IMR-90 (cell line): ENCODE results near the gene DOK6. TPM values are rescaled to one million over a fixed set of nuclear protein-coding genes. Genes with fewer than 3 reads are reported as not detected.

Source experiments
- ATAC-seq: fragments of 200-7000 bp; cut with Tn5 transposase; 2 replicates; pipeline ENCODE4 v1.9.1; 2020; ENCODE audit warnings: low read depth, mild to moderate bottlenecking, moderate library complexity
- BruUV-seq: library from RNA; stranded (reverse); fragments of 400-500 nt; replicated peaks from 2 replicates; lab custom pipeline; 2021; lab: Mats Ljungman, UMichigan
- CTCF ChIA-PET: fragments of 300-600 bp; formaldehyde crosslinking; extraction: SDS; loops from one replicate; lab custom pipeline; 2021; ENCODE audit warnings: antibody characterized with exemption; lab: Yijun Ruan, JAX
- POLR2A ChIA-PET: fragments of 300-600 bp; sonication (Branson Sonifier 250); formaldehyde crosslinking; loops from one replicate; lab custom pipeline; 2022; ENCODE audit warnings: antibody characterized with exemption; ENCODE audit not compliant: unreplicated experiment; lab: Charles Lee
- DNase-seq: peaks from one replicate; pipeline ENCODE4 v3.0.0; 2013
- H2AFZ ChIP-seq: replicated peaks from 2 replicates; pipeline ENCODE3; 2013; ENCODE audit warnings: low read length, mild to moderate bottlenecking; ENCODE audit not compliant: poor library complexity
- H2AK5ac ChIP-seq: 2 replicates; pipeline ENCODE4 v1.6.1; 2013; ENCODE audit warnings: low read depth, low read length, inconsistent platforms
- H2AK9ac ChIP-seq: replicated peaks from 2 replicates; pipeline ENCODE3; 2013; ENCODE audit warnings: mild to moderate bottlenecking, low read depth, low read length, moderate library complexity; ENCODE audit not compliant: poor library complexity
- H2BK120ac ChIP-seq: 2 replicates; pipeline ENCODE4 v1.6.1; 2013; ENCODE audit warnings: low read depth, low read length, inconsistent platforms
- H2BK15ac ChIP-seq: 3 replicates; pipeline ENCODE4 v1.6.1; 2013; ENCODE audit warnings: low read depth, low read length, inconsistent platforms
- H2BK20ac ChIP-seq: 2 replicates; pipeline ENCODE4 v1.6.1; 2013; ENCODE audit warnings: low read depth, mild to moderate bottlenecking, inconsistent platforms, low read length, moderate library complexity
- H2BK5ac ChIP-seq: 2 replicates; pipeline ENCODE4 v1.6.1; 2013; ENCODE audit warnings: mild to moderate bottlenecking, low read depth, low read length, inconsistent platforms; ENCODE audit not compliant: poor library complexity, severe bottlenecking
- H3K14ac ChIP-seq: replicated peaks from 2 replicates; pipeline ENCODE4 v1.6.1; 2013; ENCODE audit warnings: low read depth, low read length, inconsistent platforms
- H3K18ac ChIP-seq: 2 replicates; pipeline ENCODE4 v1.6.1; 2013; ENCODE audit warnings: low read depth, low read length, control low read depth
- H3K23ac ChIP-seq: 2 replicates; pipeline ENCODE4 v1.6.1; 2013; ENCODE audit warnings: low read depth, low read length, inconsistent platforms
- H3K27ac ChIP-seq: 2 replicates; pipeline ENCODE4 v1.5.1; 2013; ENCODE audit warnings: mild to moderate bottlenecking, control low read depth, low read length; ENCODE audit not compliant: insufficient read depth
- H3K27me3 ChIP-seq: 2 replicates; pipeline ENCODE4 v1.6.1; 2013; ENCODE audit warnings: low read length; ENCODE audit not compliant: control insufficient read depth, insufficient read depth
- H3K36me3 ChIP-seq: 2 replicates; pipeline ENCODE4 v1.6.1; 2013; ENCODE audit warnings: low read length, mixed read lengths; ENCODE audit not compliant: control insufficient read depth, insufficient read depth
- H3K4ac ChIP-seq: 2 replicates; pipeline ENCODE4 v1.6.1; 2013; ENCODE audit warnings: low read depth, low read length, inconsistent platforms
- H3K4me1 ChIP-seq: 2 replicates; pipeline ENCODE4 v1.6.1; 2013; ENCODE audit warnings: low read length, mixed read lengths; ENCODE audit not compliant: control insufficient read depth, insufficient read depth
- H3K4me2 ChIP-seq: 2 replicates; pipeline ENCODE4 v1.6.1; 2013; ENCODE audit warnings: low read depth, mild to moderate bottlenecking, control low read depth, low read length, moderate library complexity
- H3K4me3 ChIP-seq: 2 replicates; pipeline ENCODE4 v1.5.1; 2013; ENCODE audit warnings: low read depth, mild to moderate bottlenecking, control low read depth, low read length, moderate library complexity; ENCODE audit not compliant: insufficient read depth
- H3K56ac ChIP-seq: 2 replicates; pipeline ENCODE4 v1.6.1; 2013; ENCODE audit warnings: low read length, inconsistent platforms; ENCODE audit not compliant: insufficient read depth; ENCODE audit errors: extremely low read depth
- H3K79me1 ChIP-seq, 2 experiments: 2 replicates each; pipeline ENCODE4 v1.6.1; 2013; ENCODE audit warnings: low read length in 2 of 2, inconsistent platforms in 1 of 2, low read depth in 1 of 2
- H3K9ac ChIP-seq: 2 replicates; pipeline ENCODE4 v1.6.1; 2013; ENCODE audit warnings: low read depth, low read length, control low read depth
- H3K9me1 ChIP-seq: 2 replicates; pipeline ENCODE4 v1.6.1; 2013; ENCODE audit warnings: low read length, inconsistent platforms; ENCODE audit not compliant: insufficient read depth
- H3K9me3 ChIP-seq: 2 replicates; pipeline ENCODE4 v1.6.1; 2013; ENCODE audit warnings: low read length; ENCODE audit not compliant: control insufficient read depth, insufficient read depth
- H4K20me1 ChIP-seq: 2 replicates; pipeline ENCODE4 v1.6.1; 2013; ENCODE audit warnings: low read length, inconsistent platforms; ENCODE audit not compliant: insufficient read depth
- H4K5ac ChIP-seq: 2 replicates; pipeline ENCODE4 v1.6.1; 2013; ENCODE audit warnings: mild to moderate bottlenecking, low read depth, low read length, control low read depth
- H4K8ac ChIP-seq, 2 experiments: 2 replicates each; pipeline ENCODE4 v1.6.1; 2013; ENCODE audit warnings: low read depth in 2 of 2, low read length in 2 of 2, control low read depth in 1 of 2, inconsistent platforms in 1 of 2
- H4K91ac ChIP-seq: 2 replicates; pipeline ENCODE4 v1.6.1; 2013; ENCODE audit warnings: low read depth, low read length, inconsistent platforms; ENCODE audit not compliant: insufficient read depth
- MXI1 ChIP-seq: IDR thresholded peaks from 2 replicates; pipeline ENCODE4 v1.6.1; 2012; ENCODE audit warnings: low read depth, mild to moderate bottlenecking, low read length, moderate library complexity, borderline replicate concordance
- NFE2L2 ChIP-seq: fragments of 150-350 bp; IDR thresholded peaks from 2 replicates; pipeline ENCODE4 v1.6.1; 2016; ENCODE audit warnings: low read depth, mild to moderate bottlenecking, low read length
- SMC3 ChIP-seq: fragments of 150-350 bp; IDR thresholded peaks from 2 replicates; pipeline ENCODE4 v1.6.1; 2016; ENCODE audit warnings: low read depth, mild to moderate bottlenecking, antibody characterized with exemption, low read length, moderate library complexity
- WGBS, 2 experiments: methylation state at CpG; one replicate each; pipeline versions ENCODE4 v1.1.5 to v1.1.7; 2013; ENCODE audit warnings: missing lambda C conversion rate in 2 of 2; ENCODE audit not compliant: insufficient read length in 1 of 2; ENCODE audit errors: extremely low coverage in 2 of 2; 5-methylcytosine and 5-hydroxymethylcytosine counted together
- dilution Hi-C: fragments of 300-500 bp; cut with HindIII; formaldehyde crosslinking; loops from one replicate; pipeline ENCODE4 v1.14.3; 2018; ENCODE audit warnings: low sequenced_read_pairs; ENCODE audit not compliant: unreplicated experiment
- in situ Hi-C: fragments of 300-500 bp; cut with MboI; formaldehyde crosslinking; loops from 3 replicates; pipeline ENCODE4 v1.14.3; 2019; ENCODE audit warnings: low sequenced_read_pairs, inconsistent platforms, mixed read lengths
- intact Hi-C: fragments of 100-400 bp; cut with micrococcal nuclease; formaldehyde crosslinking; loops from 2 replicates; pipeline ENCODE4 v1.10.0; 2022
- polyA plus RNA-seq, 3 experiments: library from polyadenylated mRNA; depleted of rRNA; stranded (reverse); fragments of >200 nt; gene quantifications; 2 replicates each; pipeline ENCODE4 v1.2.3, GENCODE V29; 2012; ENCODE audit warnings: low replicate concordance in 1 of 3
- total RNA-seq: library from RNA; depleted of rRNA; stranded (reverse); fragments of >200 nt; gene quantifications from 2 replicates; pipeline ENCODE4 v1.2.3, GENCODE V29; 2012
- TF ChIP-seq, protein P1 (sequence below): conservative IDR thresholded peaks from 2 replicates; pipeline ENCODE4 v1.5.1; 2012; ENCODE audit warnings: mild to moderate bottlenecking, low read depth, low read length, improper control_type of control experiment
- TF ChIP-seq, protein P2 (sequence below): fragments of 150-350 bp; IDR thresholded peaks from 2 replicates; pipeline ENCODE4 v1.6.1; 2017; ENCODE audit warnings: mild to moderate bottlenecking, antibody characterized with exemption, low read length, low read depth

DOK6 gene
- total and polyA plus RNA-seq, 2 of the 4 experiments (the other 2 are of a cell fraction): 1.9 to 2.7 TPM

- H3K4me1 ChIP-seq: no peaks in the 10 kb centered on the region
- H3K36me3 ChIP-seq: no peaks in the 10 kb centered on the region
- CTCF ChIA-PET: no interaction called here
- no TSS peak for BruUV-seq
- H3K4ac ChIP-seq: no peak overlapping the region
- no peak overlapping the region for H4K8ac ChIP-seq
- no peaks in the 10 kb centered on the region for H3K9me3 ChIP-seq
- intact Hi-C loops: loop anchor here (5.0 kb wide), 1 partner anchor 181 kb away; no protein-coding TSS in a partner anchor
- H2BK120ac ChIP-seq: no peak overlapping the region
- H2AK9ac ChIP-seq: no peak overlapping the region
- no peak overlapping the region for H4K5ac ChIP-seq
- H3K27me3 ChIP-seq: no peaks in the 10 kb centered on the region
- no peak overlapping the region for H2BK5ac ChIP-seq
- H4K20me1 ChIP-seq: no peaks in the 10 kb centered on the region
- dilution Hi-C loops: no loop called here
- no peak overlapping the region for H3K4me2 ChIP-seq
- no peak for DNase-seq
- no peaks in the 10 kb centered on the region for H3K9me1 ChIP-seq
- H3K79me1 ChIP-seq: no peaks in the 10 kb centered on the region
- in situ Hi-C loops: no loop called here
- H2AK5ac ChIP-seq: no peak overlapping the region
- no peak overlapping the region for H4K91ac ChIP-seq
- ATAC-seq: no peak
- no peak overlapping the region for H2AFZ ChIP-seq
- no peak overlapping the region for H3K56ac ChIP-seq
- no peak overlapping the region for H3K4me3 ChIP-seq
- no peak overlapping the region for H3K27ac ChIP-seq
- no peak overlapping the region for H3K23ac ChIP-seq
- H3K9ac ChIP-seq: no peak overlapping the region
- no CpG with 5 or more reads among the region's 1 CpG for WGBS, 2 experiments
- H2BK20ac ChIP-seq: no peak overlapping the region
- H3K18ac ChIP-seq: no peak overlapping the region
- TF ChIP-seq, protein P1, sequence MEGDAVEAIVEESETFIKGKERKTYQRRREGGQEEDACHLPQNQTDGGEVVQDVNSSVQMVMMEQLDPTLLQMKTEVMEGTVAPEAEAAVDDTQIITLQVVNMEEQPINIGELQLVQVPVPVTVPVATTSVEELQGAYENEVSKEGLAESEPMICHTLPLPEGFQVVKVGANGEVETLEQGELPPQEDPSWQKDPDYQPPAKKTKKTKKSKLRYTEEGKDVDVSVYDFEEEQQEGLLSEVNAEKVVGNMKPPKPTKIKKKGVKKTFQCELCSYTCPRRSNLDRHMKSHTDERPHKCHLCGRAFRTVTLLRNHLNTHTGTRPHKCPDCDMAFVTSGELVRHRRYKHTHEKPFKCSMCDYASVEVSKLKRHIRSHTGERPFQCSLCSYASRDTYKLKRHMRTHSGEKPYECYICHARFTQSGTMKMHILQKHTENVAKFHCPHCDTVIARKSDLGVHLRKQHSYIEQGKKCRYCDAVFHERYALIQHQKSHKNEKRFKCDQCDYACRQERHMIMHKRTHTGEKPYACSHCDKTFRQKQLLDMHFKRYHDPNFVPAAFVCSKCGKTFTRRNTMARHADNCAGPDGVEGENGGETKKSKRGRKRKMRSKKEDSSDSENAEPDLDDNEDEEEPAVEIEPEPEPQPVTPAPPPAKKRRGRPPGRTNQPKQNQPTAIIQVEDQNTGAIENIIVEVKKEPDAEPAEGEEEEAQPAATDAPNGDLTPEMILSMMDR: no peak
- no peak for TF ChIP-seq MXI1
- no peak for TF ChIP-seq NFE2L2
- TF ChIP-seq, protein P2, sequence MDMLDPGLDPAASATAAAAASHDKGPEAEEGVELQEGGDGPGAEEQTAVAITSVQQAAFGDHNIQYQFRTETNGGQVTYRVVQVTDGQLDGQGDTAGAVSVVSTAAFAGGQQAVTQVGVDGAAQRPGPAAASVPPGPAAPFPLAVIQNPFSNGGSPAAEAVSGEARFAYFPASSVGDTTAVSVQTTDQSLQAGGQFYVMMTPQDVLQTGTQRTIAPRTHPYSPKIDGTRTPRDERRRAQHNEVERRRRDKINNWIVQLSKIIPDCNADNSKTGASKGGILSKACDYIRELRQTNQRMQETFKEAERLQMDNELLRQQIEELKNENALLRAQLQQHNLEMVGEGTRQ: no peak
- no peak for TF ChIP-seq SMC3
- H2BK15ac ChIP-seq: no peak overlapping the region
- POLR2A ChIA-PET: no interaction called here
- no peak overlapping the region for H3K14ac ChIP-seq
Observed at GRCh38 chr18:69388222-69388621, 12.5 kb upstream of the DOK6 start.
